Body of pancreas (tissue), 4 donors: ENCODE measurements around the gene EPHB1.
"Not testable (repeated sequence)": the region's sequence is repeated elsewhere in the genome, so short reads cannot be mapped to it uniquely, and the experiment has no call there.

Experiments used
- POLR2A ChIP-seq, 3 donors: fragments of 450-650 bp; IDR thresholded peaks; one replicate each; pipeline ENCODE4 v1.6.1; 2016; ENCODE audit warnings: antibody characterized with exemption in 3 of 3, mild to moderate bottlenecking in 2 of 3
- TF ChIP-seq, protein P1 (sequence below), 7 experiments: fragments of 450-650 bp in 4 of 7; fragments of 200-600 bp in 3 of 7; sonication (generic) in 3 of 7; IDR thresholded peaks; one replicate each; pipeline ENCODE4 v1.5.1; 2016 to 2019; ENCODE audit warnings: antibody characterized with exemption in 7 of 7

DNA sequence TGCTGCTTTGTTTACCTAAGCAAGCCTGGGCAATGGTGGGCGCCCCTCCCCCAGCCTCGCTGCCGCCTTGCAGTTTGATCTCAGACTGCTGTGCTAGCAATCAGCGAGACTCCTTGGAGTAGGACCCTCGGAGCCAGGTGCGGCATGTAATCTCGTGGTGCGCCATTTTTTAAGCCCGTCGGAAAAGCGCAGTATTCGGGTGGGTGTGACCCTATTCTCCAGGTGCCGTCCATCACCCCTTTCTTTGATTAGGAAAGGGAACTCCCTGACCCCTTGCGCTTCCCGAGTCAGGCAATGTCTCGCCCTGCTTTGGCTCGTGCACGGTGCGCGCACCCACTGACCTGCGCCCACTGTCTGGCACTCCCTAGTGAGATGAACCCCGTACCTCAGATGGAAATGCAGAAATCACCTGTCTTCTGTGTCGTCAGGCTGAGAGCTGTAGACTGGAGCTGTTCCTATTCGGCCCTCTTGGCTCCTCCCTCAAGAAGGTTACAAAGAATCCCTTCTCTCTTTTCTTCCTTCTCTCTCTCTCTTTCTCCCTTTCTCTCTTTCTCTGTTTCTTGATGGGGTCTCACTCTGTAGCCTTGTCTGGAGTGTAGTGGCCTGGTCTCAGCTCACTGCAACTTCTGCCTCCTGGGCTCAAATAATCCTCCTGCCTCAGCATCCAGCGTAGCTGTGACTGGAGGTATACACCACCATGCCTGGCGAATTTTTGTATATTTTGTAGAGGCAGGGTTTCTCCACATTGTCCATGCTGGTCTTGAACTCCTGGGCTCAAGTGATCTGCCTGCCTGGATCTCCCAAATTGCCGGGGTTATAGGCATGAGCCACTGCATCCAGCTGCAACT lies 235.9 kb downstream of the EPHB1 start:
- TF ChIP-seq, protein P1, sequence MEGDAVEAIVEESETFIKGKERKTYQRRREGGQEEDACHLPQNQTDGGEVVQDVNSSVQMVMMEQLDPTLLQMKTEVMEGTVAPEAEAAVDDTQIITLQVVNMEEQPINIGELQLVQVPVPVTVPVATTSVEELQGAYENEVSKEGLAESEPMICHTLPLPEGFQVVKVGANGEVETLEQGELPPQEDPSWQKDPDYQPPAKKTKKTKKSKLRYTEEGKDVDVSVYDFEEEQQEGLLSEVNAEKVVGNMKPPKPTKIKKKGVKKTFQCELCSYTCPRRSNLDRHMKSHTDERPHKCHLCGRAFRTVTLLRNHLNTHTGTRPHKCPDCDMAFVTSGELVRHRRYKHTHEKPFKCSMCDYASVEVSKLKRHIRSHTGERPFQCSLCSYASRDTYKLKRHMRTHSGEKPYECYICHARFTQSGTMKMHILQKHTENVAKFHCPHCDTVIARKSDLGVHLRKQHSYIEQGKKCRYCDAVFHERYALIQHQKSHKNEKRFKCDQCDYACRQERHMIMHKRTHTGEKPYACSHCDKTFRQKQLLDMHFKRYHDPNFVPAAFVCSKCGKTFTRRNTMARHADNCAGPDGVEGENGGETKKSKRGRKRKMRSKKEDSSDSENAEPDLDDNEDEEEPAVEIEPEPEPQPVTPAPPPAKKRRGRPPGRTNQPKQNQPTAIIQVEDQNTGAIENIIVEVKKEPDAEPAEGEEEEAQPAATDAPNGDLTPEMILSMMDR (IDR thresholded peaks at IDR 0.05): not testable (repeated sequence)
- not testable (repeated sequence) for TF ChIP-seq POLR2A (IDR thresholded peaks at IDR 0.05)
